GM10266 (cell line): Measurements from ENCODE around the gene CDR2.
"Not testable (repeated sequence)": the region's sequence is repeated elsewhere in the genome, so short reads cannot be mapped to it uniquely, and the experiment has no call there.

Experiments
- DNase-seq: peaks from one replicate; pipeline ENCODE4 v3.0.0; 2012; ENCODE audit errors: extremely low spot score
- TF ChIP-seq, protein P1 (sequence below): IDR thresholded peaks from 2 replicates; pipeline ENCODE4 v1.5.1; 2012; ENCODE audit warnings: mild to moderate bottlenecking, low read depth; ENCODE audit not compliant: control insufficient read depth, insufficient read depth; ENCODE audit errors: missing control alignments

CDR2 gene

GRCh38 chr16:22375963-22376640, 1.7 kb upstream of the CDR2 start:
- DNase-seq: no peak
- TF ChIP-seq, protein P1, sequence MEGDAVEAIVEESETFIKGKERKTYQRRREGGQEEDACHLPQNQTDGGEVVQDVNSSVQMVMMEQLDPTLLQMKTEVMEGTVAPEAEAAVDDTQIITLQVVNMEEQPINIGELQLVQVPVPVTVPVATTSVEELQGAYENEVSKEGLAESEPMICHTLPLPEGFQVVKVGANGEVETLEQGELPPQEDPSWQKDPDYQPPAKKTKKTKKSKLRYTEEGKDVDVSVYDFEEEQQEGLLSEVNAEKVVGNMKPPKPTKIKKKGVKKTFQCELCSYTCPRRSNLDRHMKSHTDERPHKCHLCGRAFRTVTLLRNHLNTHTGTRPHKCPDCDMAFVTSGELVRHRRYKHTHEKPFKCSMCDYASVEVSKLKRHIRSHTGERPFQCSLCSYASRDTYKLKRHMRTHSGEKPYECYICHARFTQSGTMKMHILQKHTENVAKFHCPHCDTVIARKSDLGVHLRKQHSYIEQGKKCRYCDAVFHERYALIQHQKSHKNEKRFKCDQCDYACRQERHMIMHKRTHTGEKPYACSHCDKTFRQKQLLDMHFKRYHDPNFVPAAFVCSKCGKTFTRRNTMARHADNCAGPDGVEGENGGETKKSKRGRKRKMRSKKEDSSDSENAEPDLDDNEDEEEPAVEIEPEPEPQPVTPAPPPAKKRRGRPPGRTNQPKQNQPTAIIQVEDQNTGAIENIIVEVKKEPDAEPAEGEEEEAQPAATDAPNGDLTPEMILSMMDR: no peak

DNA sequence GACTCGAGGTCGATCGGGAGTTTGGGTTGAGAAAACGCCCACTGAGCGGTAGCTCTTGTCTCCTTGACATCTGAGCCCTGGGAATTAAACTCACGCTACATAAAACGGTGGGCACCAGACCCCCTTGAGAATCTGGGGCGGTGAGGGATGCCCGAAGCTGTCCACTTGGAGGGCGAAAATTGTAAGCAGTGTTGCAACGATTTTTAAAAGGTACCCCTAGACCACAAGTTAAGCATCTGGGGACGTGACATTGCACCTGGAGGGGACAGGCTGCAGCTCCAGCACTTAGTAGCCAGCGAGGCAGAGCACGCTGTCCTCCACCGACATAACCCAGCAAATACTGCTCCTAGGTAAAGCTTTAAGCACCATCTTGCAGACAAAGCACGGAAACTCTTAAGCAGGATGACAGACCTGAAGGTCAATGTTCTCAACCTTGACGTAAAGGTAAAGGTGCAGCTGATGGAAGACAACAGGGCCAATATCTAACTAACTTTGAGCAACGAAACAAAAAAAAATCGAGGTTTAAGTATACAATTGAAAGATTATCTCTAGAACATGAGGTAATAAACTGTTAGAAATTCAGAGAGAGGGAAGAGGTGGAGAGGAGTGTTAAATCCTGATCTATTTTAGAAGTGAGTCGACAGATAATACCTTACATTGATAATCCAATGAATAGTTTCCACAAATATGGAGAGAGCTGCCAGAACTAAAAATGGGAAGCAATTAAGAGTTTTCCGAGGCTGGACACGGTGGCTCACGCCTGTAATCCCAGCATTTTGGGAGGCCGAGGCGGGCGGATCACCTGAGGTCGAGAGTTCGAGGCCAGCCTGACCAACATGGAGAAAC, 921 bp upstream of the CDR2 start:
- DNase-seq: no peak
- TF ChIP-seq, protein P1: no peak

DNA sequence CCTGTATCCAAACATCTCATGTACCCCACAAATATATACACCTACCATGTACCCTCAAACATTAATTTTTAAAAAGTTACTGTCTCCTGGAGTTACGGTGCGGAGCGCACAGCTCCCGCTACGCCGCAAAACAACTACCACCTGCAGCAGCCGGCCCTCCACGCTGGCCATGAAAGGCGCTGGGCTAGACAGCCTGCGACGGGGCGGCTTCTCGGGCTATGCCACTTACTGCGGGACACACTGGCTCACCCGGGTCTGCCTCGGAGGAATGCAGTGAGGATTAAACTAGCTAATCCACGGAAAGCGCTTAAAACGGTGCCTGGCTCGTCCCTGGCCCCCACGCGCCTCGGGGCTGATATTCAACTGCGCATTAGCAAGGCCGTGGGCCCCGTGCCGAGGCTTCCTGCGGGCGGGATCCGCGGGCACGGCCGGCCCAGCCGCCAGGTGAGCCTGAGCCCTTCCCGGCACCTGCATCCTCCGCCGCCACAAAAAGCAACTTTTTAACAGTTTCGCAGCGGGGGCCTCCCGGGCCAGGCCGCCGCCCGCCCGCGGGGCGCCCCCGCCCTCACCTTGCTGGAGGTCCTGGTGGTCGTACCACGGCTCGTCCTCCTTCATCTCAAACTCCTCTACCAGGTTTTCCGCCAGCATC, 633 bp downstream of the CDR2 start:
- TF ChIP-seq, protein P1: no peak
- peak; percentile 32 for DNase-seq

- TF ChIP-seq, protein P1: no peak
- no peak for DNase-seq
Measured at GRCh38 chr16:22372882-22373661, 1.3 kb downstream of the CDR2 start.

DNA sequence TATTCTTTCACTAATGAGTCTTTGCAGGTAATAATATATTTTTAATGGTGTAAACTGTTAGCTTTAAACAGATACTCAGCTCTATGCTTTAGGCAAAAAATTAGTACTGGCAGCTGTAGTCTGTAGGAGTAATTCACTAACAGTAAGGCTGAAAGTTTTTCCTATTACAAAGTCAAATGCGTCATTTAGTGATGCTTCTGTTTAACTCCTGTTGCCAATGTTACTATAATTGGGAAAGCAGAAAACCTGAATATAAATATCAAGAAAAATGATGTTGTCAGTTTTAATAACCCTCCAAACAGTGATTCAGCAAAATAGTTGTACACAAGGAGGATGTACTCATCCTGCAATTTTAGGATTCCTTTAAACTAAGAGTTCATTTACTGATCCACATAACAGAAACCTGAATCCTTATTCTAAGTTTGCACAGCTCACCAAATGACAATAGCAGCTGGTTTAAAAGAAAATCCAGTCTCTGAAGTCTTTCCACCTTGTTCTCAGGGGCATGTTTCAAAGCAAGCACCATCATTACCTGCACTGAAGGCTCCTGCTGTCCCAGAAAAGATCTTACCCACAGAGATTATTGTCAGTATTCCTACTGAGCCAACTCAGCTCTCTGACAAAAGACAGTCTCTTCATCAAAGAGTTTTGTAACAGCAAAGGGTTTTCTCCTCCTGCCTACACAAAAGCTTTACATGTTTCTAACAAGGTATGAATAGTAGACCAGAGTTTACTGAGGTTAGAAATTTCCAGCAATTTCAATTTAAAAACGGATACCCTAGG, 4.2 kb downstream of the CDR2 start:
- no peak for DNase-seq
- TF ChIP-seq, protein P1: no peak

- DNase-seq: no peak
Measured at GRCh38 chr16:22369221-22369811, 5.1 kb downstream of the CDR2 start.

GRCh38 chr16:22368200-22368826, 6.1 kb downstream of the CDR2 start:
- DNase-seq: not testable (repeated sequence)

More at GRCh38 chr16:22369221-22369811, 5.1 kb downstream of the CDR2 start:
- TF ChIP-seq, protein P1: no peak
